B cell (primary cell): Measurements from ENCODE around the gene ACOT6. TPM values are rescaled to one million over a fixed set of nuclear protein-coding genes. Genes with fewer than 3 reads are reported as not detected.
"Not testable (repeated sequence)": the region's sequence is repeated elsewhere in the genome, so short reads cannot be mapped to it uniquely, and the experiment has no call there.

Experiments used
- ATAC-seq: fragments of 200-7000 bp; cut with Tn5 transposase; one replicate; pipeline ENCODE4 v1.10.0; 2021; ENCODE audit warnings: low read depth, mild to moderate bottlenecking, moderate number of reproducible peaks, moderate library complexity
- CTCF ChIA-PET: fragments of 350-600 bp; sonication (Branson Sonifier 250); formaldehyde crosslinking; loops from one replicate; lab custom pipeline; 2021; ENCODE audit warnings: antibody characterized with exemption, inconsistent platforms; lab: Charles Lee
- POLR2A ChIA-PET: fragments of 350-600 bp; sonication (Branson Sonifier 250); formaldehyde crosslinking; loops from one replicate; lab custom pipeline; 2021; ENCODE audit warnings: antibody characterized with exemption; lab: Charles Lee
- DNase-seq: peaks from one replicate; pipeline ENCODE4 v3.0.0; 2013
- H2AFZ ChIP-seq: 2 replicates; pipeline ENCODE4 v1.6.1; 2012; ENCODE audit warnings: mild to moderate bottlenecking, low read depth, low read length; ENCODE audit not compliant: insufficient read depth, poor library complexity, severe bottlenecking
- H3K27ac ChIP-seq, 2 donors: 1 replicate in 1 of 2; 2 replicates in 1 of 2; pipeline ENCODE4 v1.5.1; 2012 to 2013; ENCODE audit warnings: low read length in 2 of 2, mild to moderate bottlenecking in 2 of 2, moderate library complexity in 1 of 2
- H3K27me3 ChIP-seq, 4 experiments: fragments of 200-600 bp in 1 of 4; sonication (generic) in 1 of 4; replicated peaks in 1 of 4; 1 replicate in 2 of 4; 2 replicates in 2 of 4; pipeline versions ENCODE4 v1.6.1 to v1.7.0; 2013 to 2016; ENCODE audit warnings: low read length in 3 of 4, mild to moderate bottlenecking in 2 of 4, mixed read lengths in 1 of 4, moderate library complexity in 1 of 4; ENCODE audit not compliant: insufficient read depth in 4 of 4, control insufficient read depth in 3 of 4; ENCODE audit errors: control extremely low read depth in 1 of 4
- H3K36me3 ChIP-seq, 2 experiments: replicated peaks in 1 of 2; 1 replicate in 1 of 2; 2 replicates in 1 of 2; pipeline versions ENCODE4 v1.6.1 to v1.7.1; 2013; ENCODE audit warnings: low read length in 1 of 2; ENCODE audit not compliant: insufficient read depth in 2 of 2, control insufficient read depth in 1 of 2; ENCODE audit errors: control extremely low read depth in 1 of 2, extremely low read depth in 1 of 2
- H3K4me1 ChIP-seq, 2 donors: fragments of 200-600 bp in 1 of 2; sonication (generic) in 1 of 2; 1 replicate in 1 of 2; 2 replicates in 1 of 2; pipeline versions ENCODE4 v1.5.1 to v1.6.1; 2013 to 2017; ENCODE audit warnings: low read length in 2 of 2; ENCODE audit not compliant: control insufficient read depth in 2 of 2, insufficient read depth in 2 of 2
- H3K4me2 ChIP-seq: replicated peaks from 2 replicates; pipeline ENCODE3; 2012; ENCODE audit warnings: mild to moderate bottlenecking, low read depth, low read length; ENCODE audit not compliant: poor library complexity, severe bottlenecking
- H3K4me3 ChIP-seq, 5 experiments: fragments of 200-600 bp in 1 of 5; sonication (generic) in 1 of 5; 1 replicate in 3 of 5; 2 replicates in 2 of 5; pipeline versions ENCODE4 v1.5.1 to v1.7.0; 2011 to 2016; ENCODE audit warnings: low read length in 4 of 5, mild to moderate bottlenecking in 4 of 5, low read depth in 2 of 5, control low read depth in 1 of 5, moderate library complexity in 1 of 5; ENCODE audit not compliant: insufficient read depth in 1 of 5; ENCODE audit errors: control extremely low read depth in 1 of 5, extremely low read depth in 1 of 5
- H3K79me2 ChIP-seq: fragments of 200-600 bp; sonication (generic); one replicate; pipeline ENCODE4 v1.6.0; 2016; ENCODE audit warnings: low read length; ENCODE audit not compliant: control insufficient read depth, insufficient read depth
- H3K9ac ChIP-seq: fragments of 200-600 bp; sonication (generic); 2 replicates; pipeline ENCODE4 v1.6.1; 2017; ENCODE audit warnings: mild to moderate bottlenecking, low read length, moderate library complexity
- H3K9me3 ChIP-seq, 3 donors: one replicate each; pipeline versions ENCODE4 v1.6.1 to v1.7.1; 2013; ENCODE audit warnings: low read length in 2 of 3; ENCODE audit not compliant: control insufficient read depth in 2 of 3, insufficient read depth in 1 of 3; ENCODE audit errors: control extremely low read depth in 1 of 3
- H4K20me1 ChIP-seq: 2 replicates; pipeline ENCODE4 v1.6.0; 2012; ENCODE audit warnings: mild to moderate bottlenecking, low read length; ENCODE audit not compliant: insufficient read depth, control insufficient read depth, poor library complexity, severe bottlenecking
- H3K27ac Mint-ChIP-seq: one replicate; pipeline ENCODE4 v1.8.0; 2021; ENCODE audit warnings: mixed read lengths
- H3K27me3 Mint-ChIP-seq: one replicate; pipeline ENCODE4 v1.8.0; 2021; ENCODE audit warnings: mixed read lengths
- H3K4me1 Mint-ChIP-seq: one replicate; pipeline ENCODE4 v1.8.0; 2021; ENCODE audit warnings: mixed read lengths
- H3K4me3 Mint-ChIP-seq: one replicate; pipeline ENCODE4 v1.8.0; 2021; ENCODE audit warnings: mixed read lengths
- H3K9me3 Mint-ChIP-seq: one replicate; pipeline ENCODE4 v1.8.0; 2022; ENCODE audit warnings: mixed read lengths; ENCODE audit not compliant: insufficient read depth
- EZH2 ChIP-seq: IDR thresholded peaks from 2 replicates; pipeline ENCODE4 v1.6.1; 2012; ENCODE audit warnings: borderline replicate concordance, low read depth, mild to moderate bottlenecking, moderate library complexity, low read length; ENCODE audit not compliant: insufficient read depth, poor library complexity, severe bottlenecking
- WGBS: methylation state at CpG from one replicate; pipeline ENCODE4 v1.1.5; 2013; ENCODE audit warnings: missing lambda C conversion rate; ENCODE audit not compliant: insufficient coverage; 5-methylcytosine and 5-hydroxymethylcytosine counted together
- intact Hi-C: fragments of 100-400 bp; cut with micrococcal nuclease; formaldehyde crosslinking; loops from one replicate; pipeline ENCODE4 v1.10.0; 2022
- polyA plus RNA-seq: library from polyadenylated mRNA; depleted of rRNA; stranded (reverse); fragments of >200 nt; gene quantifications from 2 replicates; pipeline ENCODE4 v1.2.3, GENCODE V29; 2012
- total RNA-seq, 2 donors: library from RNA; stranded (reverse); fragments of 120-200 nt in 1 of 2; gene quantifications; 1 replicate in 1 of 2; 2 replicates in 1 of 2; pipeline versions ENCODE4 v1.2.3 to v1.2.4, GENCODE V29; 2013 to 2022
- TF ChIP-seq, protein P1 (sequence below): fragments of 200-600 bp; IDR thresholded peaks from one replicate; pipeline ENCODE4 v1.8.0; 2022; ENCODE audit warnings: antibody characterized with exemption, mild to moderate bottlenecking

The ACOT6 gene
- total and polyA plus RNA-seq, 2 donors (not counting 1 experiment from before 2014, with no cell fraction given), result not detected

DNA sequence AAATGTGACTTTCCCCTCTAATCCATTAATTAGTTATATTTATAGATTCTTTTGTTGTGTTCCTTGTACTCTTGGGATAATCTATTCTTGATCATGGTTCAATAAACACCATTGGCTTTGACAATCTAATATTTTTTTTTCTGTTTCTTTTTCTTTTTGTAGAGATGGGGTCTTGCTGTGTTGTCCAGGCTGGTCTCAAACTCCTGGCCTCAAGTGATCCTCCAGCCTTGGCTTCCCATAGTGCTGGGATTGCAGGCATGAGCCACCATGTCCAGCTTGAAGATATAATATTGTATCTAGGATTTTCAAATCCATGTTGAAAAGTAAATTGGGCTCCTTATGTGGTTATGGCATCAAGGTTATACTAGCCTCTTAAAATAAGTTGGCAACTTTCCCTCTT lies 38.7 kb downstream of the ACOT6 start:
- Histone ChIP-seq H3K9me3 (peaks cover 0 to 3% (median 0%) of the 10 kb centered on the region in 3 donors), H3K4me3 (no peak overlapping the region), H3K27me3 (no peaks in the 10 kb centered on the region), H4K20me1 (no peaks in the 10 kb centered on the region), H3K9ac (no peak overlapping the region), H3K36me3 (peaks cover 0 to 1% of the 10 kb centered on the region in 2 experiments), H2AFZ (no peak overlapping the region), H3K4me1 (no peaks in the 10 kb centered on the region), H3K27ac (no peak overlapping the region), H3K4me2 (no peak overlapping the region), H3K79me2 (peaks cover 4% of the 10 kb centered on the region)
- intact Hi-C loops, result no loop called here
- ChIA-PET POLR2A (no interaction called here), CTCF (interaction anchor here (1.1 to 1.4 kb wide), 2 partner anchors 78 to 142 kb away, joined by 3 to 7 read pairs; no protein-coding TSS in a partner anchor)
- no peaks in the 10 kb centered on the region for H3K9me3 Mint-ChIP-seq
- no peak overlapping the region for H3K27ac Mint-ChIP-seq
- H3K27me3 Mint-ChIP-seq, result no peaks in the 10 kb centered on the region
- DNase-seq, result no peak
- H3K4me3 Mint-ChIP-seq, result no peak overlapping the region
- ATAC-seq, result no peak
- TF ChIP-seq, protein P1, sequence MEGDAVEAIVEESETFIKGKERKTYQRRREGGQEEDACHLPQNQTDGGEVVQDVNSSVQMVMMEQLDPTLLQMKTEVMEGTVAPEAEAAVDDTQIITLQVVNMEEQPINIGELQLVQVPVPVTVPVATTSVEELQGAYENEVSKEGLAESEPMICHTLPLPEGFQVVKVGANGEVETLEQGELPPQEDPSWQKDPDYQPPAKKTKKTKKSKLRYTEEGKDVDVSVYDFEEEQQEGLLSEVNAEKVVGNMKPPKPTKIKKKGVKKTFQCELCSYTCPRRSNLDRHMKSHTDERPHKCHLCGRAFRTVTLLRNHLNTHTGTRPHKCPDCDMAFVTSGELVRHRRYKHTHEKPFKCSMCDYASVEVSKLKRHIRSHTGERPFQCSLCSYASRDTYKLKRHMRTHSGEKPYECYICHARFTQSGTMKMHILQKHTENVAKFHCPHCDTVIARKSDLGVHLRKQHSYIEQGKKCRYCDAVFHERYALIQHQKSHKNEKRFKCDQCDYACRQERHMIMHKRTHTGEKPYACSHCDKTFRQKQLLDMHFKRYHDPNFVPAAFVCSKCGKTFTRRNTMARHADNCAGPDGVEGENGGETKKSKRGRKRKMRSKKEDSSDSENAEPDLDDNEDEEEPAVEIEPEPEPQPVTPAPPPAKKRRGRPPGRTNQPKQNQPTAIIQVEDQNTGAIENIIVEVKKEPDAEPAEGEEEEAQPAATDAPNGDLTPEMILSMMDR, result no peak
- TF ChIP-seq EZH2, result no peak
- H3K4me1 Mint-ChIP-seq, result peaks cover under 1% of the 10 kb centered on the region

DNA sequence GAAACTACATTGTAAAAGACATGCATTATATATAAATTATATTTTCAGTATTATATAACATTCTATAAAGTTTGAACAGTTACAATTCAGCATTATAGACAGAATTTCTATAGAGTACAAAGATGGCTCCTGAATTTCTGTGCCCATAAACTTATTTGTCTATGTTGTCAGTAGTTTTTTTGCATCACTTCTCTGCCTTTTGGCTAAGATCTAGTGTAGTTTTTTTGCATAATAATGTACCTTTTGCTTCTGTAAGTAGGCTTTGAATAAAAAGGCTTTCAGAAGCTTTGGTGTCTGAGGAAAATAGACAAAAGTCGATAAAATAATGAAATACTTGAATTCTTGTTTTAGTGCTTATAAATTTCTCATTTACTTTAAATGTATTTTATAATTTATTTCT lies 43.5 kb downstream of the ACOT6 start:
- intact Hi-C loops, result no loop called here
- POLR2A ChIA-PET, result no interaction called here
- no CpG with 5 or more reads among the region's 1 CpG for WGBS

DNA sequence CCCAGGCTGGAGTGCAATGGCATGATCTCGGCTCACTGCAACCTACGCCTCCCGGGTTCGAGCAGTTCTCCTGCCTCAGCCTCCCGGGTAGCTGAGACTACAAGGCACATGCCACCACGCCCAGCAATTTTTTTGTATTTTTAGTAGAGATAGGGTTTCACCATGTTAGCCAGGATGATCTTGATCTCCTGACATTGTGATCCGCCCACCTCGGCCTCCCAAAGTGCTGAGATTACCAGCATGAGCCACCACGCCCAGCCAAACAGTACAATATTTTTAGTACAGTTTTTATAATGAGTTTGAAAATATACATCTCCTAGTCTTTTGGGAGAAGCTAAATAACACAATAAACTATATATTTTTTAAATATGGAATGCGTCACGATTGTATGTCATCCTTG lies 46.9 kb downstream of the ACOT6 start:
- H3K27ac Mint-ChIP-seq, H3K9me3 Mint-ChIP-seq, H3K4me1 ChIP-seq, H3K79me2 ChIP-seq, H2AFZ ChIP-seq, H3K4me3 ChIP-seq, H3K36me3 ChIP-seq, H3K4me2 ChIP-seq, intact Hi-C loops, H3K9me3 ChIP-seq, CTCF ChIA-PET, H3K4me1 Mint-ChIP-seq, H4K20me1 ChIP-seq, H3K27ac ChIP-seq, H3K27me3 ChIP-seq, H3K9ac ChIP-seq, DNase-seq, H3K4me3 Mint-ChIP-seq, POLR2A ChIA-PET, H3K27me3 Mint-ChIP-seq, ATAC-seq: not testable (repeated sequence)
- 97% methylated on average over 5 of the region's 11 CpGs for WGBS

More for the DNA sequence above, 43.5 kb downstream of the ACOT6 start:
- Histone ChIP-seq H3K4me2 (no peak overlapping the region), H4K20me1 (no peaks in the 10 kb centered on the region), H3K27me3 (no peaks in the 10 kb centered on the region), H3K9me3 (peaks cover 0 to 3% (median 0%) of the 10 kb centered on the region in 3 donors), H2AFZ (no peak overlapping the region), H3K9ac (no peak overlapping the region), H3K4me3 (no peak overlapping the region), H3K79me2 (no peaks in the 10 kb centered on the region), H3K4me1 (no peaks in the 10 kb centered on the region), H3K27ac (no peak overlapping the region), H3K36me3 (peaks cover 0 to 1% of the 10 kb centered on the region in 2 experiments)
- H3K27me3 Mint-ChIP-seq, result no peaks in the 10 kb centered on the region
- TF ChIP-seq, protein P1, result no peak
- TF ChIP-seq EZH2, result no peak
- ATAC-seq (no peak), DNase-seq (no peak)
- H3K4me3 Mint-ChIP-seq, result no peak overlapping the region
- no peaks in the 10 kb centered on the region for H3K9me3 Mint-ChIP-seq
- CTCF ChIA-PET, result no interaction called here
- H3K27ac Mint-ChIP-seq, result no peak overlapping the region
- H3K4me1 Mint-ChIP-seq, result no peaks in the 10 kb centered on the region
